ENCODE measurements around the gene CPXM1.

GRCh38 chr20:2800521-2801285 lies at the start of gene CPXM1:
- peak in 1 of 4 experiments; percentile 16 for TF ChIP-seq CTCF (IDR thresholded peaks at IDR 0.05)
- no peak for TF ChIP-seq POLR2A (IDR thresholded peaks at IDR 0.05)
